Measurements from ENCODE around the gene HRAS. TPM values are rescaled to one million over a fixed set of nuclear protein-coding genes. Genes with fewer than 3 reads are reported as not detected.

Gene HRAS
- total and polyA plus RNA-seq, 10 of the 15 experiments (the other 5 are each of a cell fraction or from before 2014, with no cell fraction given): 2.8 to 72.4 (median 31.7) TPM

- Histone ChIP-seq H3K4me3 (no peak overlapping the region), H2AFZ (ENCODE audit: control insufficient read depth, low read depth, low read length) (no peak overlapping the region), H3K79me2 (ENCODE audit: control insufficient read depth, insufficient read depth, low read length) (no peaks in the 10 kb centered on the region), H3K27me3 (replicated peaks in 1 of 2; ENCODE audit: control insufficient read depth in 2 of 2, insufficient read depth in 2 of 2, low read length in 1 of 2) (no peaks in the 10 kb centered on the region; a peak in 1 of 4 replicates), H3K9ac (ENCODE audit: control insufficient read depth, insufficient read depth, low read length) (no peak overlapping the region), H3K36me3 (ENCODE audit: control insufficient read depth in 2 of 2, insufficient read depth in 2 of 2, low read length in 1 of 2) (no peaks in the 10 kb centered on the region), H3K4me2 (ENCODE audit: control insufficient read depth, insufficient read depth) (no peak overlapping the region), H3K27ac (ENCODE audit: control insufficient read depth, insufficient read depth) (no peak overlapping the region), H4K20me1 (ENCODE audit: control insufficient read depth, insufficient read depth) (no peaks in the 10 kb centered on the region), H3K4me1 (ENCODE audit: control insufficient read depth, insufficient read depth, low read length) (no peaks in the 10 kb centered on the region), H3K9me3 (replicated peaks; ENCODE audit: control insufficient read depth, insufficient read depth, low read length) (no peaks in the 10 kb centered on the region)
- no peak for TF ChIP-seq NR2F1 (conservative IDR thresholded peaks at IDR 0.05)
- RAD21 ChIA-PET (ENCODE audit: unreplicated experiment): no interaction called here
- no peak for DNase-seq (ENCODE audit: low read depth, low spot score)
- in situ Hi-C loops (cut with MboI) (no loop called here), intact Hi-C loops (cut with micrococcal nuclease; ENCODE audit: unreplicated experiment) (no loop called here)
- WGBS (ENCODE audit: insufficient coverage, insufficient replicate concordance, low lambda C conversion rate, missing lambda C conversion rate): 71% methylated on average over 3 of the region's 5 CpGs
- CTCF ChIA-PET: no interaction called here
- ATAC-seq: no peak
- no peak for FAIRE-seq
- no TSS peak for BruUV-seq (replicated peaks)
- SMC1A ChIA-PET (ENCODE audit: uncharacterized antibody, unreplicated experiment): no interaction called here
- POLR2A ChIA-PET: no interaction called here
Measured at GRCh38 chr11:550746-551085, 15.3 kb upstream of the HRAS start.

DNA sequence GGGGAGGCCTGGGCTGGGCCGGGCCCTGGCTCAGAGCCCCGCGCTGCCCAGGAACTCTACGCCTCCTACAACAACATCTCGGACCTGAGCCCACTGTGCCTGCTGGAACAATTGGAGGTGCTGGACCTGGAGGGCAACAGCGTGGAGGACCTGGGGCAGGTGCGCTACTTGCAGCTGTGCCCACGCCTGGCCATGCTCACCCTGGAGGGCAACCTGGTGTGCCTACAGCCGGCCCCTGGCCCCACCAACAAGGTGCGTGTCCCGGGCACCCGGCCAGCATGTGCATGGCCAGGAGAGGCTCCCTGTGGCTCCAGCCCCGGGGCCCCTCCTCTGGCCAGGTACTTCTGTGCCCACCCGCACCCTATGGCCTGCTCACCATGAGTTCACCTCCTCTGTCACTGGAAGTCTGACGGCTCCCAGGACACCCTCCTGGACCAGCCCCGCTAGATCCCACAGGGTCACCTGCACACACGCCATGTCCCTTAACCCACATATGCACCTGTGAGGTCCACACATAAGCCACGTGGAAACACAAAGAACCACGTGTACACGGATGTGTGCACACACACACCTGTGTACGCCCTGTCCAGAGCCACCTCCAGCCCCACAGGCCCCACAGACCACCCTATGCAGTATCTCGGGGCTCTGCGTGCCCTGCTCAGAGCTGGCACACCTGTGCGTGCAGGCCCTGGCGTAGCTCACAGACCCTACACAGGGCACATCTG, 14.8 kb upstream of the HRAS start:
- RAD21 ChIA-PET (ENCODE audit: unreplicated experiment): no interaction called here
- CTCF ChIA-PET: no interaction called here
- POLR2A ChIA-PET: no interaction called here

More for the DNA sequence above, 14.8 kb upstream of the HRAS start:
- WGBS (ENCODE audit: insufficient coverage, insufficient replicate concordance, low lambda C conversion rate, missing lambda C conversion rate): 86% methylated on average over 25 of the region's 25 CpGs
- no peaks in the 10 kb centered on the region for H3K9me3 ChIP-seq (replicated peaks; ENCODE audit: control insufficient read depth, insufficient read depth, low read length)
- H3K36me3 ChIP-seq (ENCODE audit: control insufficient read depth in 2 of 2, insufficient read depth in 2 of 2, low read length in 1 of 2): no peaks in the 10 kb centered on the region
- H3K4me1 ChIP-seq (ENCODE audit: control insufficient read depth, insufficient read depth, low read length): no peaks in the 10 kb centered on the region
- no peak overlapping the region for H3K9ac ChIP-seq (ENCODE audit: control insufficient read depth, insufficient read depth, low read length)
- DNase-seq (ENCODE audit: low read depth, low spot score) (no peak), ATAC-seq (no peak), FAIRE-seq (no peak)
- no peak overlapping the region for H3K4me2 ChIP-seq (ENCODE audit: control insufficient read depth, insufficient read depth)
- H3K4me3 ChIP-seq: no peak overlapping the region
- TF ChIP-seq ESRRA (IDR thresholded peaks at IDR 0.05; ENCODE audit: low read length): no peak
- TF ChIP-seq, protein P1, sequence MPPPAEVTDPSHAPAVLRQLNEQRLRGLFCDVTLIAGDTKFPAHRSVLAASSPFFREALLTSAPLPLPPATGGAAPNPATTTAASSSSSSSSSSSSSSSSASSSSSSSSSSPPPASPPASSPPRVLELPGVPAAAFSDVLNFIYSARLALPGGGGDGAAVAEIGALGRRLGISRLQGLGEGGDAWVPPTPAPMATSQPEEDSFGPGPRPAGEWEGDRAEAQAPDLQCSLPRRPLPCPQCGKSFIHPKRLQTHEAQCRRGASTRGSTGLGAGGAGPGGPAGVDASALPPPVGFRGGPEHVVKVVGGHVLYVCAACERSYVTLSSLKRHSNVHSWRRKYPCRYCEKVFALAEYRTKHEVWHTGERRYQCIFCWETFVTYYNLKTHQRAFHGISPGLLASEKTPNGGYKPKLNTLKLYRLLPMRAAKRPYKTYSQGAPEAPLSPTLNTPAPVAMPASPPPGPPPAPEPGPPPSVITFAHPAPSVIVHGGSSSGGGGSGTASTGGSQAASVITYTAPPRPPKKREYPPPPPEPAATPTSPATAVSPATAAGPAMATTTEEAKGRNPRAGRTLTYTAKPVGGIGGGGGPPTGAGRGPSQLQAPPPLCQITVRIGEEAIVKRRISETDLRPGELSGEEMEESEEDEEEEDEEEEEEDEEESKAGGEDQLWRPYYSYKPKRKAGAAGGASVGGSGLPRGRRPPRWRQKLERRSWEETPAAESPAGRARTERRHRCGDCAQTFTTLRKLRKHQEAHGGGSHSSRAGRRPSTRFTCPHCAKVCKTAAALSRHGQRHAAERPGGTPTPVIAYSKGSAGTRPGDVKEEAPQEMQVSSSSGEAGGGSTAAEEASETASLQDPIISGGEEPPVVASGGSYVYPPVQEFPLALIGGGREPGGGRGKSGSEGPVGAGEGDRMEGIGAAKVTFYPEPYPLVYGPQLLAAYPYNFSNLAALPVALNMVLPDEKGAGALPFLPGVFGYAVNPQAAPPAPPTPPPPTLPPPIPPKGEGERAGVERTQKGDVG (CRISPR knock-in tag; IDR thresholded peaks at IDR 0.05): no peak
- TF ChIP-seq NFXL1 (IDR thresholded peaks at IDR 0.05; ENCODE audit: borderline replicate concordance): no peak
- TF ChIP-seq RB1 (IDR thresholded peaks at IDR 0.05; ENCODE audit: borderline replicate concordance): no peak
- TF ChIP-seq, protein P2, sequence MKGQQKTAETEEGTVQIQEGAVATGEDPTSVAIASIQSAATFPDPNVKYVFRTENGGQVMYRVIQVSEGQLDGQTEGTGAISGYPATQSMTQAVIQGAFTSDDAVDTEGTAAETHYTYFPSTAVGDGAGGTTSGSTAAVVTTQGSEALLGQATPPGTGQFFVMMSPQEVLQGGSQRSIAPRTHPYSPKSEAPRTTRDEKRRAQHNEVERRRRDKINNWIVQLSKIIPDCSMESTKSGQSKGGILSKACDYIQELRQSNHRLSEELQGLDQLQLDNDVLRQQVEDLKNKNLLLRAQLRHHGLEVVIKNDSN (IDR thresholded peaks at IDR 0.05; ENCODE audit: borderline replicate concordance, extremely low read length, insufficient read depth, low read depth, low read length): no peak
- H3K27me3 ChIP-seq (replicated peaks in 1 of 2; ENCODE audit: control insufficient read depth in 2 of 2, insufficient read depth in 2 of 2, low read length in 1 of 2): no peaks in the 10 kb centered on the region
- H3K79me2 ChIP-seq (ENCODE audit: control insufficient read depth, insufficient read depth, low read length): no peaks in the 10 kb centered on the region
- in situ Hi-C loops (cut with MboI) (no loop called here), intact Hi-C loops (cut with micrococcal nuclease; ENCODE audit: unreplicated experiment) (no loop called here)
- H3K27ac ChIP-seq (ENCODE audit: control insufficient read depth, insufficient read depth): no peak overlapping the region
- no peak overlapping the region for H2AFZ ChIP-seq (ENCODE audit: control insufficient read depth, low read depth, low read length)
- SMC1A ChIA-PET (ENCODE audit: uncharacterized antibody, unreplicated experiment): no interaction called here
- H4K20me1 ChIP-seq (ENCODE audit: control insufficient read depth, insufficient read depth): no peaks in the 10 kb centered on the region
- BruUV-seq (replicated peaks): no TSS peak
